HUDEP-2 (cell line): ENCODE measurements around the gene RBM26.
"Not testable (repeated sequence)": the region's sequence is repeated elsewhere in the genome, so short reads cannot be mapped to it uniquely, and the experiment has no call there.

Experiments
- DNase-seq, 76 experiments: peaks; one replicate each; lab custom pipeline; 2025; ENCODE audit not compliant: unreplicated experiment in 76 of 76; lab: John Stamatoyannopoulos, UW

The RBM26 gene

DNA sequence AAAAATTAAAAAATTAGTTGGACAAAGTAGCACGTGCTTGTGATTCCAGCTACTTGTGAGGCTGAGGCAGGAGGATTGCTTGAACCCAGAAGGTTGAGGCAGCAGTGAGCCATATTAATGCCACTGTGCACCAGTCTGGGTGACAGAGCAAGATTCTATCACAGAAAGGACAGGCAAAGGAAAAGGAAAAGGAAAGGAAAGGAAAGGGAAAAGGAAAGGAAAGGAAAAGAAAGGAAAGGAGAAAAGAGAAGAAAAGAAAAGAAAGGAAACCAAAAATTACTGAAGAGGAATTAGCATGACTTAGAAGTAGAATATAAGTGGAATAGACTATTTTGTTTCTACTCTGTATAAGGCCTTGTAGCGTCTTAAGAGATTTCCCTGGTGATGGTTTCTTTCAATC, 122.3 kb downstream of the RBM26 start:
- DNase-seq: no peak

DNA sequence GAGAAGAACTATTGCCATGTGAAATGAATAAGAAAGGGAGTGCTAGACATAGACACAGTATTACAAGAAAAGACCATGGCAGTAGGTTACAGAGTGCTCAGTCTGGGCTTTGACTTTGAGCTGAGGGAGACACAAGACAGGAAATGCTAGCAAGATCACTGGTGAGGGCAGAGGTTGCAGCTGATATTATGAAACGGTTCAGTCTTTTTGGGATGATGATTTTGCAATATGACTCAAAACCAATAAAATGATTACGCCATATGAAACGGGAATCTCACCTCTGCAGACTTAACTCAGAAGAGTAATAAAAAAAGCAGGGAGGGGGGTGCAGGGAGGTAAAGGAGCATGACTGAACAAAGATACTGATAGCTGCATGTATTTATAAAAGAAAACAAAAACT, 123.1 kb downstream of the RBM26 start:
- DNase-seq: no peak

GRCh38 chr13:79282508-79282907, 123.5 kb downstream of the RBM26 start:
- no peak for DNase-seq

DNA sequence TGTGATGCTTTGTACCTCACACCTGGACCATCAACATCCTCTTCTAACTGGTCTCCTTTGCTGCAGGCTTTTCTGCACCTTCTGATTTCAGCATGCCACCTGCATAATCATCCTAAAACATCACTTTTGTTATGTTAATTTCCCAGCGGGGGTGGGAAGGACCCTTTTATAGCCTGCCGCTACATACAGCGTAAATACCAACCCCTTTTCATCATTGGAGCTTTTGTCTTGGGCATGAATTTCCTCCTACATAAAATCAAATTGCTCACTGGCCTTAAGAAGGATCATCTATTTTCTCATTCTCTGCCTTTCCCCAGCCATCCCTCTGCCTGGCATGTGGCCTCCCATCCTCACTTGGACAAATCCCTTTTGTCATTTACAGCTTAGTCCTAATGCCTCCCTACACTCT, 124.7 kb downstream of the RBM26 start:
- DNase-seq: no peak

- DNase-seq: not testable (repeated sequence)
Measured at GRCh38 chr13:79279735-79280134, 126.3 kb downstream of the RBM26 start.

DNA sequence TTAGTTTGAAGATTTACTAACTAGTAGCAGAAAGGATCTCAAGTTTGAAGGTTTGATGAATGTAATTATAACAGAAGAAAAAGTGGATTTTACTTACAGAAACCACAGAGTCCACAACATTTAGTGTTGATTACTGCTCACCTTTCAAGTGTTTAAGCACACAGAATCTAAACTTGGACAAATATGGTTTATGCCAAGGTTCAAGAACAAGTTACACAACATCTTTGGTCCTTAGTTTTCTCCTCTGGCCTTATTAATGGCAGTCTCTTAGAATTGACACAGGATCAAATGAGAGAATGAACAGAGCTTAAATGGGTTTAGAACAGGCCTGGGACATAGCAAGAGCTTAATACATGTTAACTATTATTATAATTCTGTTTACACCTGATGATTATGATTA, 133.0 kb downstream of the RBM26 start:
- DNase-seq: no peak

DNA sequence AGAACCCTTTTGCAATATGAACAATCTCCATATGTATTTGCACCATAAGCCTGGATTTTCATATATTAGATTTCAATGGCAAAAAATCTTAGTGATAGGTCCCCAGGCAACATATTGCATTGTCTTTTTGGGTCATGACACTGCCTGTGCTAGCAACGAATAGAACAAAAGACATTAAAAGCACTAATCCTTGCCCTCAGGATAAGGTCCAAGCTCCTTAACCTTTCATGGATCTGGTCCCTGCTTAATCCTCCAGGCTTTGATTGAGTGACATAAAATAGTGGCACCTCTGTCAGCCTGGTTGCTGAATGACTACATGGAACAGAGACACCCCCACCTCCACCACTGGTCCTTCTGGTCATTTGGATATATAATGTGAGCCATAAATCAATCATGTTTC, 134.4 kb downstream of the RBM26 start:
- no peak for DNase-seq

- no peak for DNase-seq
Measured at GRCh38 chr13:79270859-79271258, 135.2 kb downstream of the RBM26 start.
